Measurements from ENCODE around the gene SCAPER. TPM values are rescaled to one million over a fixed set of nuclear protein-coding genes. Genes with fewer than 3 reads are reported as not detected.

The SCAPER gene
- total RNA-seq, 3 donors from 2014 or later, result 15.8 to 33.1 (median 33.0) TPM

DNA sequence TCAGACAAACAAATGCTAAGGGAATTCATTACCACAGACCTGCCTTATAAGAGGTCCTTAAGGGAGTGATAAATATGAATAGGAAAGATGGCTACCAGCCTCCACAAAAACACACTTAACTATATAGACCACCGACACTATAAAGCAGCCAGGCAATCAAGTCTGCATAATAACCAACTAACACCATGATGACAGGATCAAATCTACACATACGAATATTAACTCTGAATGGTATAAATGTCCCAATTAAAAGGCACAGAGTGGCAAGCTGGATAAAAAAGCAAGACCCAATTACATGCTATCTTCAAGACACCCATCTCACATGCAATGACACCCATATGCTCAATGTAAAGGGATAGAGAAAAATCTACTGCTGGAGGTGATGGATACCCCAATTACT lies 221.1 kb downstream of the SCAPER start:
- Histone ChIP-seq H3K4me1 (ENCODE audit: low read depth) (no peaks in the 10 kb centered on the region), H3K9me3 (no peaks in the 10 kb centered on the region), H3K4me3 (no peak overlapping the region), H3K36me3 (ENCODE audit: low read depth) (no peaks in the 10 kb centered on the region)
- TF ChIP-seq, protein P1, sequence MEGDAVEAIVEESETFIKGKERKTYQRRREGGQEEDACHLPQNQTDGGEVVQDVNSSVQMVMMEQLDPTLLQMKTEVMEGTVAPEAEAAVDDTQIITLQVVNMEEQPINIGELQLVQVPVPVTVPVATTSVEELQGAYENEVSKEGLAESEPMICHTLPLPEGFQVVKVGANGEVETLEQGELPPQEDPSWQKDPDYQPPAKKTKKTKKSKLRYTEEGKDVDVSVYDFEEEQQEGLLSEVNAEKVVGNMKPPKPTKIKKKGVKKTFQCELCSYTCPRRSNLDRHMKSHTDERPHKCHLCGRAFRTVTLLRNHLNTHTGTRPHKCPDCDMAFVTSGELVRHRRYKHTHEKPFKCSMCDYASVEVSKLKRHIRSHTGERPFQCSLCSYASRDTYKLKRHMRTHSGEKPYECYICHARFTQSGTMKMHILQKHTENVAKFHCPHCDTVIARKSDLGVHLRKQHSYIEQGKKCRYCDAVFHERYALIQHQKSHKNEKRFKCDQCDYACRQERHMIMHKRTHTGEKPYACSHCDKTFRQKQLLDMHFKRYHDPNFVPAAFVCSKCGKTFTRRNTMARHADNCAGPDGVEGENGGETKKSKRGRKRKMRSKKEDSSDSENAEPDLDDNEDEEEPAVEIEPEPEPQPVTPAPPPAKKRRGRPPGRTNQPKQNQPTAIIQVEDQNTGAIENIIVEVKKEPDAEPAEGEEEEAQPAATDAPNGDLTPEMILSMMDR (IDR thresholded peaks at IDR 0.05), result no peak
- ATAC-seq (no peak), DNase-seq (no peak)
- intact Hi-C loops (cut with DNase I, micrococcal nuclease), result no loop called here

DNA sequence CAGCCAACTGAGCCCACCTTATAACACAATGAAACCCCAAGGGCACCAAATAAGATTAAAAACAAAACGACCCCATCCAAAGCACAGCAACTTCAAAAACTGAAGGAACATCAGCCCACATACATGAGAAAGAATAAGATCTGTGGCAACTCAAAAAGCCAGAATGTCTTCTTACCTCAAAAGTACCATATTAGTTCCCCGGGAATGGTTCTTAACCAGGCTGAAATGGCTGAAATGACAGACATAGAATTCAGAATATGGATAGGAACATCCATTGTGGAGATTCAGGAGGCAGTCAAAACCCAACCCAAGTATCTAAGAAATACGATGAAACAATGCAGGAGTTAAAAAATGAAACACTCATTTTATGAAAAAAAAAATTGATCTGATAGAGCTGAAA lies 222.3 kb downstream of the SCAPER start:
- intact Hi-C loops (cut with DNase I, micrococcal nuclease), result no loop called here
- no peaks in the 10 kb centered on the region for H3K36me3 ChIP-seq (ENCODE audit: low read depth)

DNA sequence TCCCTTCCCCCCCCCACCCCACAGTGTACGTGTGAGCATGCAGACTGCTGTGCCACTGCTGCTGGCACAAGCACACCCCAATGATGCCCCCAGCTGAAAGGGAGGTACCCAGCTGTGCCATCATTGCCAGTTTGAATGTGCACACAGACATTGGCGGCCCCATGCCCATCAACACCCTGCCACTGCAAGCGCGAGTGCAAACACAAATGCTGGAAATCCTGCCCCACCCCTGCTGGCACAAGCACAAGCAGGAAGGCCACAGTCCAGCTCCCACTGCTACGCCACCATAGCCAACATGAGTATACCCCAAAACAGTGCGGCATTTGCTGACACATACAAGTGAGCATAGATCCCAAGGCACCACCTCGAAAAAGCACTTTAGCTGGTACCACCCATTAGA lies 222.9 kb downstream of the SCAPER start:
- Histone ChIP-seq H3K4me3 (no peak overlapping the region), H3K9me3 (no peaks in the 10 kb centered on the region), H3K4me1 (ENCODE audit: low read depth) (no peaks in the 10 kb centered on the region), H3K36me3 (ENCODE audit: low read depth) (no peaks in the 10 kb centered on the region)
- ATAC-seq (no peak), DNase-seq (no peak)
- intact Hi-C loops (cut with DNase I, micrococcal nuclease), result no loop called here
- TF ChIP-seq, protein P1 (IDR thresholded peaks at IDR 0.05), result no peak

More for the DNA sequence above, 222.3 kb downstream of the SCAPER start:
- TF ChIP-seq, protein P1 (IDR thresholded peaks at IDR 0.05), result no peak
- ATAC-seq, result no peak
- Histone ChIP-seq H3K4me3 (no peak overlapping the region), H3K9me3 (no peaks in the 10 kb centered on the region), H3K4me1 (ENCODE audit: low read depth) (no peaks in the 10 kb centered on the region)
- DNase-seq, result no peak

DNA sequence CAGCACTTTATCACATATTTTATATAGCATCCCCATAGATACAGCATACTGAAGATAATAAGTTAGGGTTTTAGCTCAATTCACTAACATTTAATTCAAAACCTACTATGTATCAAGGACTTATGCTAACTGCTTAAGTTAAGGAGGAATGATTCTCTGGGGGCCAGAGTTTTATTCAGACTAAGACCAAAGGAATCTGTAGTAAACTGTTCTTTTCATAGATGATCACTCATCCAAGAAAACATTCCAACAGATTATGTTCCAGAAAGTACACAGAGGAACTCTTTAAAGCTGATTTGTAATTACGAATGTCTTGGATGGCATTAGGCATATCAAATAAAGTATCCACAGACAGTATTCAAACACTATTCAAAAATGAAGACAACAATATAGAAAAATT lies 226.4 kb downstream of the SCAPER start:
- no peaks in the 10 kb centered on the region for H3K9me3 ChIP-seq
- no peaks in the 10 kb centered on the region for H3K36me3 ChIP-seq (ENCODE audit: low read depth)
- DNase-seq, result no peak
- TF ChIP-seq, protein P1 (IDR thresholded peaks at IDR 0.05), result no peak
- H3K4me3 ChIP-seq, result no peak overlapping the region
- ATAC-seq, result no peak
- intact Hi-C loops (cut with DNase I, micrococcal nuclease), result no loop called here
- H3K4me1 ChIP-seq (ENCODE audit: low read depth), result no peaks in the 10 kb centered on the region

DNA sequence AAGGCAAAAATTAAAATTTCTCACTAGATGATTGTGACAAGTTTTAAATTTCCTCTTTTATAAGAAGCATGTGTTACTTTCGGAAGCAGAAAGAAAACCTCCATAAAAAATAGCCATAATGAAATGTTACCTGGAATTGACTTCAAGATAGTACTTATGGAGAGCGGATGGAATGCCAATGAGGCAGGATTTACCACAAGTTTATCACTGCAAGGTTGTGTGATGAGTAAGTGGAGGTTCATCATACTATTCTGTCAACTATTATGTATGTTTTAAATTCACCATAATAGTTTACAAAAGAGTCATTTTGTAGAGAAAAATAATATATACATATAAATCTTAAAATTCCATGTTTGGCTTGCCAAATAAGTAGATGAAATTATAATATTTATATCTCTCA lies 230.3 kb downstream of the SCAPER start:
- no peak for DNase-seq
- H3K4me3 ChIP-seq, result no peak overlapping the region
- TF ChIP-seq, protein P1 (IDR thresholded peaks at IDR 0.05), result no peak
- H3K36me3 ChIP-seq (ENCODE audit: low read depth), result no peaks in the 10 kb centered on the region
- no peaks in the 10 kb centered on the region for H3K9me3 ChIP-seq
- no peak for ATAC-seq
- intact Hi-C loops (cut with DNase I, micrococcal nuclease), result no loop called here
- no peaks in the 10 kb centered on the region for H3K4me1 ChIP-seq (ENCODE audit: low read depth)
